Neural progenitor cell (in vitro differentiated cells): ENCODE measurements around the gene GRK3. TPM values are rescaled to one million over a fixed set of nuclear protein-coding genes. Genes with fewer than 3 reads are reported as not detected.
A peak's percentile ranks its signal among the peaks of the same experiment; 100 is the strongest.

ENCODE experiments used
- DNase-seq: peaks from one replicate; pipeline ENCODE4 v3.0.0-alpha.2; 2016; ENCODE audit warnings: low spot score
- H2AFZ ChIP-seq: fragments of 200-600 bp; sonication (generic); replicated peaks from 2 replicates; pipeline ENCODE4 v1.6.1; 2016; ENCODE audit warnings: antibody characterized with exemption
- H3F3A ChIP-seq: fragments of 200-600 bp; sonication (generic); 2 replicates; pipeline ENCODE4 v1.6.1; 2016; ENCODE audit warnings: antibody characterized with exemption, low read depth
- H3K27ac ChIP-seq: fragments of 200-600 bp; sonication (generic); 2 replicates; pipeline ENCODE4 v1.5.1; 2016; ENCODE audit warnings: mild to moderate bottlenecking
- H3K27me3 ChIP-seq: fragments of 200-600 bp; sonication (generic); 2 replicates; pipeline ENCODE4 v1.6.1; 2016; ENCODE audit warnings: mild to moderate bottlenecking, moderate library complexity
- H3K36me3 ChIP-seq: fragments of 200-600 bp; sonication (generic); 2 replicates; pipeline ENCODE4 v1.5.1; 2016
- H3K4me1 ChIP-seq: fragments of 200-600 bp; sonication (generic); 2 replicates; pipeline ENCODE4 v1.6.1; 2016; ENCODE audit warnings: mixed run types
- H3K4me2 ChIP-seq: fragments of 200-600 bp; sonication (generic); 2 replicates; pipeline ENCODE4 v1.6.1; 2016
- H3K4me3 ChIP-seq: fragments of 200-600 bp; sonication (generic); 2 replicates; pipeline ENCODE4 v1.5.1; 2016
- H3K79me2 ChIP-seq: fragments of 200-600 bp; sonication (generic); 2 replicates; pipeline ENCODE4 v1.6.1; 2016; ENCODE audit warnings: low read depth
- H3K9ac ChIP-seq: fragments of 200-600 bp; sonication (generic); 2 replicates; pipeline ENCODE4 v1.6.1; 2016
- H3K9me3 ChIP-seq: fragments of 200-600 bp; sonication (generic); 2 replicates; pipeline ENCODE4 v1.5.1; 2016; ENCODE audit warnings: low read depth
- H4K20me1 ChIP-seq: fragments of 200-600 bp; sonication (generic); 2 replicates; pipeline ENCODE4 v1.6.1; 2016; ENCODE audit warnings: low read depth
- H3K27ac Mint-ChIP-seq: 3 replicates; pipeline ENCODE4 v1.8.0; 2021; ENCODE audit warnings: mixed read lengths
- H3K27me3 Mint-ChIP-seq: 2 replicates; pipeline ENCODE4 v1.8.0; 2022; ENCODE audit warnings: low read depth, mild to moderate bottlenecking, inconsistent platforms, moderate library complexity, mixed read lengths; ENCODE audit not compliant: insufficient read depth
- H3K36me3 Mint-ChIP-seq: 3 replicates; pipeline ENCODE4 v1.8.0; 2021; ENCODE audit warnings: mixed read lengths
- H3K4me1 Mint-ChIP-seq: 3 replicates; pipeline ENCODE4 v1.8.0; 2021; ENCODE audit warnings: mixed read lengths
- H3K4me3 Mint-ChIP-seq: 3 replicates; pipeline ENCODE4 v1.8.0; 2021; ENCODE audit warnings: mild to moderate bottlenecking, moderate library complexity, mixed read lengths
- H3K9me3 Mint-ChIP-seq: 3 replicates; pipeline ENCODE4 v1.8.0; 2020; ENCODE audit warnings: mixed read lengths
- EZH2 ChIP-seq: fragments of 200-600 bp; sonication (generic); IDR thresholded peaks from 2 replicates; pipeline ENCODE4 v1.6.1; 2017; ENCODE audit warnings: antibody characterized with exemption, mild to moderate bottlenecking, moderate library complexity
- EZH2phosphoT487 ChIP-seq: fragments of 200-600 bp; sonication (generic); IDR thresholded peaks from 2 replicates; pipeline ENCODE4 v1.6.1; 2017; ENCODE audit warnings: antibody characterized with exemption
- total RNA-seq: library from RNA; depleted of rRNA; stranded (reverse); fragments of >200 nt; gene quantifications from 2 replicates; pipeline ENCODE4 v1.2.3, GENCODE V29; 2015; ENCODE audit warnings: low replicate concordance
- TF ChIP-seq, protein P1 (sequence below): fragments of 200-600 bp; sonication (generic); IDR thresholded peaks from 2 replicates; pipeline ENCODE4 v1.5.1; 2017; ENCODE audit warnings: antibody characterized with exemption, mild to moderate bottlenecking

GRK3 gene
- total RNA-seq, 1 donor from 2014 or later, result 20.8 TPM

DNA sequence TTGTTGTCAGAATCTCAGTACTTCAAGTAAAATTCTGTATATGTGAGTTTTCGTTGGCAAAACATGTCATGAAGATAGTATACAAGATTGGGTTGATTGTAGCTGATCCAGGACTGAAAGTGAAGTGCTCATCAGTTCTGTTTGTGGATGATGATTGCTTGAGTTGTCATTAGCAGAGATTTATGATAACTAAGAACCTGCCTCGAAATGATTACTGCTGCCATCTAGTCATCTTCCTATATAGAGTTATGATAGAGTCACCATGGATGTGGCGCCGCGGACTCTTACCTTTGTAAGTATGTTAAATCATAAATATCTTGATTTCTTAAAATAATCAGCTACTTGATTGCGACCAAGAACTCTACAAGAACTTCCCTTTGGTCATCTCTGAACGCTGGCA, 149.6 kb downstream of the GRK3 start:
- TF ChIP-seq, protein P1, sequence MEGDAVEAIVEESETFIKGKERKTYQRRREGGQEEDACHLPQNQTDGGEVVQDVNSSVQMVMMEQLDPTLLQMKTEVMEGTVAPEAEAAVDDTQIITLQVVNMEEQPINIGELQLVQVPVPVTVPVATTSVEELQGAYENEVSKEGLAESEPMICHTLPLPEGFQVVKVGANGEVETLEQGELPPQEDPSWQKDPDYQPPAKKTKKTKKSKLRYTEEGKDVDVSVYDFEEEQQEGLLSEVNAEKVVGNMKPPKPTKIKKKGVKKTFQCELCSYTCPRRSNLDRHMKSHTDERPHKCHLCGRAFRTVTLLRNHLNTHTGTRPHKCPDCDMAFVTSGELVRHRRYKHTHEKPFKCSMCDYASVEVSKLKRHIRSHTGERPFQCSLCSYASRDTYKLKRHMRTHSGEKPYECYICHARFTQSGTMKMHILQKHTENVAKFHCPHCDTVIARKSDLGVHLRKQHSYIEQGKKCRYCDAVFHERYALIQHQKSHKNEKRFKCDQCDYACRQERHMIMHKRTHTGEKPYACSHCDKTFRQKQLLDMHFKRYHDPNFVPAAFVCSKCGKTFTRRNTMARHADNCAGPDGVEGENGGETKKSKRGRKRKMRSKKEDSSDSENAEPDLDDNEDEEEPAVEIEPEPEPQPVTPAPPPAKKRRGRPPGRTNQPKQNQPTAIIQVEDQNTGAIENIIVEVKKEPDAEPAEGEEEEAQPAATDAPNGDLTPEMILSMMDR, result no peak
- TF ChIP-seq EZH2phosphoT487 (no peak), EZH2 (no peak)
- Mint-ChIP-seq H3K27ac (no peak overlapping the region), H3K4me3 (no peak overlapping the region), H3K9me3 (no peaks in the 10 kb centered on the region), H3K27me3 (no peaks in the 10 kb centered on the region), H3K4me1 (peaks cover 5% of the 10 kb centered on the region), H3K36me3 (no peaks in the 10 kb centered on the region)
- H3K36me3 ChIP-seq, result no peaks in the 10 kb centered on the region
- no peaks in the 10 kb centered on the region for H3K79me2 ChIP-seq
- H2AFZ ChIP-seq, result no peak overlapping the region
- H3K27ac ChIP-seq, result no peak overlapping the region
- H4K20me1 ChIP-seq, result no peaks in the 10 kb centered on the region
- DNase-seq, result no peak
- no peak overlapping the region for H3K4me2 ChIP-seq
- peaks cover 12% of the 10 kb centered on the region for H3K4me1 ChIP-seq
- H3F3A ChIP-seq, result no peaks in the 10 kb centered on the region
- no peak overlapping the region for H3K9ac ChIP-seq
- H3K9me3 ChIP-seq, result no peaks in the 10 kb centered on the region
- no peak overlapping the region for H3K4me3 ChIP-seq
- no peaks in the 10 kb centered on the region for H3K27me3 ChIP-seq

DNA sequence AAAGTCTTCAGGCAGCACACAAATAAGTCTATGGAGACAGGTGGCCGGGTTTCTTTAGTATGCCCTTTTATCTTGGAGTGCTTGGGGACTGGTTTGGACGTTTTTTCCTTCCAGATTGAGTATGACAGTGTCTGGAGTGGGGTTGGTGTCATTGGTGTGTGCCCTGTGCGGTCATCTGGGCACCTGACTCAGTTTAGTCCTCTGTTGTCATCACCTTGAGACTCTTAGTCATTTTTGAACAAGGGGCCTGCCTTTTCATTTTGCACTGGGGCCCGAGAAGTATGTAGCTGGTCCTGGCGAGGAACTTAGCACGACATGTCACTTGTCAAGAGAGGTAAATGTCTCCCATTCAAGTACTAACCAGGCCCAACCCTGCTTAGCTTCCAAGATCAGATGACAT, 150.3 kb downstream of the GRK3 start:
- Histone ChIP-seq H3K9me3 (no peaks in the 10 kb centered on the region), H3K36me3 (no peaks in the 10 kb centered on the region), H3K79me2 (no peaks in the 10 kb centered on the region), H3K4me3 (no peak overlapping the region), H3K4me1 (peaks cover 12% of the 10 kb centered on the region), H3K27ac (no peak overlapping the region), H3K4me2 (no peak overlapping the region), H3K9ac (no peak overlapping the region), H3F3A (no peaks in the 10 kb centered on the region), H3K27me3 (no peaks in the 10 kb centered on the region), H4K20me1 (no peaks in the 10 kb centered on the region), H2AFZ (no peak overlapping the region)
- no peak overlapping the region for H3K4me3 Mint-ChIP-seq
- peaks cover 5% of the 10 kb centered on the region for H3K4me1 Mint-ChIP-seq
- no peak for DNase-seq
- no peaks in the 10 kb centered on the region for H3K36me3 Mint-ChIP-seq
- no peak overlapping the region for H3K27ac Mint-ChIP-seq
- H3K27me3 Mint-ChIP-seq, result no peaks in the 10 kb centered on the region
- no peaks in the 10 kb centered on the region for H3K9me3 Mint-ChIP-seq
- TF ChIP-seq, protein P1, result no peak
- no peak for TF ChIP-seq EZH2phosphoT487
- TF ChIP-seq EZH2, result no peak

DNA sequence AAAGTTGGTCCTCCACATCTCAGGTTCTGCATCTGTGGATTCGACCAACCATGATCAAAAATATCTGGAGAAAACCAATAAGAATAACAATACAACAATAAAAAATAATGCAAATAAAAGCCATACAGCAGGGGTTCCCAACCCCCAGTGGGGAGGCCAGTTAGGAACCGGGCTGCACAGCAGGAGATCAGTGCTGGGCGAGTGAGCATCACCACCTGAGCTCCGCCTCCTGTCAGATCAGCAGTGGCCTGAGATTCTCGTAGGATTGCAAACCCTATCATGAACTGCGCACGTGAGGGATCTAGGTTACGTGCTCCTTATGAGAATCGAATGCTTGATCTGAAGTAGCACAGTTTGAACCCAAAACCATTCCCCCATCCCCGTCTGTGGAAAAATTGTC, 152.2 kb downstream of the GRK3 start:
- TF ChIP-seq EZH2, result no peak
- no peak for TF ChIP-seq EZH2phosphoT487
- TF ChIP-seq, protein P1, result no peak
- Histone ChIP-seq H3K4me2 (no peak overlapping the region), H4K20me1 (no peaks in the 10 kb centered on the region), H3K36me3 (no peaks in the 10 kb centered on the region), H3F3A (no peaks in the 10 kb centered on the region), H3K4me3 (no peak overlapping the region), H3K4me1 (peaks cover 12% of the 10 kb centered on the region), H3K27ac (no peak overlapping the region), H3K27me3 (no peaks in the 10 kb centered on the region), H3K9me3 (no peaks in the 10 kb centered on the region), H2AFZ (no peak overlapping the region), H3K79me2 (no peaks in the 10 kb centered on the region), H3K9ac (no peak overlapping the region)
- Mint-ChIP-seq H3K36me3 (no peaks in the 10 kb centered on the region), H3K4me1 (no peaks in the 10 kb centered on the region), H3K4me3 (no peak overlapping the region), H3K27me3 (no peaks in the 10 kb centered on the region), H3K9me3 (no peaks in the 10 kb centered on the region), H3K27ac (no peak overlapping the region)
- peak; percentile 11 for DNase-seq
